22Rv1 (cell line): Measurements from ENCODE around the gene NSUN3.

Experiments
- ZFX ChIP-seq: fragments of 450-650 bp; IDR thresholded peaks from 2 replicates; pipeline ENCODE4 v1.6.1; 2017; ENCODE audit warnings: antibody characterized with exemption, borderline replicate concordance
- TF ChIP-seq, protein P1 (sequence below): fragments of 450-650 bp; IDR thresholded peaks from 2 replicates; pipeline ENCODE4 v1.5.1; 2017; ENCODE audit warnings: mild to moderate bottlenecking

DNA sequence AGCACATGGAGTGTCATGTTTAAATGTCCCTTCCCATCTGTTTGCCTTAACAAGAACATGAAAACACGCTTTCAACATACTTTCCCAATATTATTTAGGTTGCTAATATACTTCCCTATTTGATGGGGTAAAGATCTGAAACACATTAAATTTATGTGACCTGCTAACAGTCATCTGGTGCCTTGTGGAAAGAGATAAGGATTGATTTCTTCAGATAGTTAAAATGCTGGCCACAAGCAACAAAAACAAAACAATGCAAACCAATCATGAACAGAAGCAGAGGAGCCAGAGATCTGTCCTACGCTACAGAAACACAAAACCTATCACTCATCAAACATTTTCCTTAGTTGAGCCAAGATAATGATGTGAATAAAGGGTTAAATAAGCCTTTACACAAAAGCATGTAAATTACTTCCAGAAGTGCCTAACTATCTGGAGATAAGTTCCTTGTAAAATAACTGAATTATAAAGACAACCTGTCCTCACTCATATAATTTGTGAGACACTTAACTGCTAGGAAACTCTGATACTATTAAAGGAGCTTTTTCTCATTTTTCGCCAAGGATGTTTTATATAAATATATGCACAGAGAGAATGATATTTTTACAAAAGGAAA, 109.9 kb downstream of the NSUN3 start:
- TF ChIP-seq, protein P1, sequence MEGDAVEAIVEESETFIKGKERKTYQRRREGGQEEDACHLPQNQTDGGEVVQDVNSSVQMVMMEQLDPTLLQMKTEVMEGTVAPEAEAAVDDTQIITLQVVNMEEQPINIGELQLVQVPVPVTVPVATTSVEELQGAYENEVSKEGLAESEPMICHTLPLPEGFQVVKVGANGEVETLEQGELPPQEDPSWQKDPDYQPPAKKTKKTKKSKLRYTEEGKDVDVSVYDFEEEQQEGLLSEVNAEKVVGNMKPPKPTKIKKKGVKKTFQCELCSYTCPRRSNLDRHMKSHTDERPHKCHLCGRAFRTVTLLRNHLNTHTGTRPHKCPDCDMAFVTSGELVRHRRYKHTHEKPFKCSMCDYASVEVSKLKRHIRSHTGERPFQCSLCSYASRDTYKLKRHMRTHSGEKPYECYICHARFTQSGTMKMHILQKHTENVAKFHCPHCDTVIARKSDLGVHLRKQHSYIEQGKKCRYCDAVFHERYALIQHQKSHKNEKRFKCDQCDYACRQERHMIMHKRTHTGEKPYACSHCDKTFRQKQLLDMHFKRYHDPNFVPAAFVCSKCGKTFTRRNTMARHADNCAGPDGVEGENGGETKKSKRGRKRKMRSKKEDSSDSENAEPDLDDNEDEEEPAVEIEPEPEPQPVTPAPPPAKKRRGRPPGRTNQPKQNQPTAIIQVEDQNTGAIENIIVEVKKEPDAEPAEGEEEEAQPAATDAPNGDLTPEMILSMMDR, result no peak
- TF ChIP-seq ZFX, result no peak
